Astrocyte of the hippocampus (primary cell): ENCODE results near the gene TSPAN11.
A peak's percentile ranks its signal among the peaks of the same experiment; 100 is the strongest.

Experiments used
- DNase-seq: peaks from one replicate; pipeline ENCODE4 v3.0.0; 2011; ENCODE audit warnings: low read depth, low spot score

The TSPAN11 gene

DNA sequence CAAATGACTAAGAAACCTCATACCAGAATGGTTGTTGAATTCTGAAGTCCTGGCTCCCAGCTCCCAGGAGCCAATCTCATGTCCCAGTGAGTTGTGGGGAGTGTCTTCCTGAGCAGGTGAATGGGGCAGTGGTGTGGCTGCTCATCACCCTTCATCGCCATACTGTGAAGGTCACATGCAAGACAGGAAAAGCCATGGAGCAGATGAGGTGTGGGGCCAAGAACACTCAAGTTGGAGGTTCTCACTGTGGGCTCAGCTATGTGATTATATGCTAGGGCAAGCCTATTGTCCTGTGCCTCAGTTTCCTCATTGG lies 16.6 kb upstream of the TSPAN11 start:
- no peak for DNase-seq

DNA sequence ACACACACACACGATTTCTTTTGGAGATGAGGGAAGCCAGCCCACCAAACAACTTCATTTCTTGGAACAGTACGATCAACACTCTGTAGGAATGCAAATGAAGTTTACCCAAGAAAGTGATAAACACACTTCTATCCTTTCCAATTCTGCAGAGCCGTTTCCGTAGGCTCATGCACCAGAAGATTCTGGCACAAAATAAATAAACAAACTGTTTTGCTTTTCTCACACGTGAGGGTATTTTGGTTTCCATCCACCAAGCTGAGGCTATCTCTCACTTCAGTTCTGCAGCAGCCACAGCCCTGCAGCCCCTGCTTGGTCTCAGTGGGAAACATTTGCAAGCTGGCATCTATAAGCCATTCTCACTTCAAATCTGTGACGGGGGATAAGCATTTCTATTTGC lies 15.3 kb upstream of the TSPAN11 start:
- DNase-seq, result no peak

DNA sequence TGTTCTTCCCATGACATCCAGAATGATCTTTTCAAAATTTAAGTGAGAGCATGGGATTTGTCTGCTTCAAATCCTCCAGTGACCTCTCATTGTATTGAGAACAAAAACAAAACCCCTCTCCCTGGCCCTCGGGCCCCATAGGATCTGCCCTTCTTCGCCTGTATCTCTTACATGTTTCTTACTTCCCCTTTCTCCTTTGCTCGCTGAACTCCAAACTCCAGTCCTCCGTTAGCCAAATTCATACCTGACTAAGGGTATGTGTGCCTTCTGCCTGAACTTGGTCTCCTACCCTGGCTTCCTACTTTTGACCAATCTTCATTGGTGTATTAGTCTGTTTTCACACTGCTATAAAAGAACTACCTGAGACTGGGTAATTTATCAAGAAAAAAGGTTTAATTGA lies 13.2 kb upstream of the TSPAN11 start:
- DNase-seq, result no peak

- DNase-seq, result no peak
Measured at GRCh38 chr12:30914986-30915591, 11.5 kb upstream of the TSPAN11 start.

GRCh38 chr12:30923057-30923456 lies 3.5 kb upstream of the TSPAN11 start:
- DNase-seq, result no peak

DNA sequence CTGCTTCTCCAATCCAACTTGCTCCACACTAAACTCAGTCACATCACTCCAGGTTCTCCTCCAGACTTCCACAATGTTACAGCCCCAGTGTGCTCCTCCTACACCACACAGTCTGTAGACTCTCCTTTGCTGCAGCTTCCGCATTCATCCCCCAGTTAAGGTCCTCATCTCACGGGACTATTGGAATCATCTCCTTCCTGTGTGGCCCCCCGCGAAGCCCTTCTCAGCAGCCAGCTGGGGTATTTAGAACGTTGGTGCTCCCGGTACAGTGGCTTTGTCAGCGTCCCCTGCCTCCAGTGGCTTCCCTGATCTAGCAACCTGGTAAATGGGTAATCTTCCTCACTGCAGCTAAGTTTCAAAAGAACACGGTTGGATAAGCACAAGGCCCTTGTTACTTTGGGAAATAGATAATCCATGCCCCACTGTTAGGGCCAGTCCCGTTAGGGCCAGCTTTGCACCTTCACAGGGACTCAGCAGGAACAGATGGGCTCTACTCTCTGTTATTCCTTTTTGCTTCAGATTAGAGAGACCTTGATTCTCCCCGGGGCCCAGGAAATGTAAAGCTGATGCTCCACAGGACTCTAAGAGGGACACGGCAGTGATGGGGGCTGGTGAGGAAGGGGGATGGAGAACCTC lies 823 bp upstream of the TSPAN11 start:
- no peak for DNase-seq

- DNase-seq, result peak; percentile 18
Measured at GRCh38 chr12:30927222-30927611, 669 bp downstream of the TSPAN11 start.

DNA sequence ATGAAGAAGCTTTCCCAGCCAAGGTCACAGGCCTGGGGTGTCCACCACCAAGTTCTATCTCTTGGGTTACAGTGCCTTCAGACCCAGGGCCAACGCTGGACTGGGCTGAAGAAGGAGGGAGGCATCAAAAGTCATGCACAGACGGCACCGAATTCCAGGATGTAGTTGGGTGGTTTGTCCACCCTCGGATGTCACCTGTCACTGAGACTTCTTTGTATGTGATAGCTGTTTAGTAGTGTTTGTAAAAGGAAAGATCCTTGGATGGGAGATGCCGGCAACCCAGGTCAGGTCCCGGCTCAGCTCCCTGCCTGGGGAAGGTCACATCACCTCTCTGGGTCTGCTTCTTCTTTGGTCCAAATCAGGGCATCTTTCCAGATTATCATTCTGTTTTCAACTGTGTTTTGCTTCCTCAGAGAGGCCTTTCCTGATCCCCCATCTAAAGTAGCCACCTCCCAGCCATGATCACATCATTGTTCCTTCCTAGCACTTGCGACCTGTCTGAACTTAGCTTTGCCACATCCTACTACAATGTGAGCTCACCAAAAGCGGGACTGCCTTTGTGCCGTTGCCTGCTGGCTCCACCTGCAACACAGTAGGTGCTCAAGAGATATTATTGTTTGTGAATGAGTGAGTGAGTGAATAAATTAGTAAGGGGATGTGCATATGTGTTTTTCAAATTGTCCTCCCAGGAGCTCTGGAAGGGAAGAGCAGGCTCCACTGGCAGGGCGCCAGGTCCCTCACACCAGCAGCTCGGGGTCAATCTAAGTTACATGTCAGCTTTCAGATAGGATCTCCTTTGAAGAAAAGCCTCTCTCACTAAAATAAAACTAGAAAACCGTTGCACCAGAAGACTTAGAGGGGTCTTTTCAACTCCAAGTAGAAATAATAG lies 2.1 kb downstream of the TSPAN11 start:
- no peak for DNase-seq

DNA sequence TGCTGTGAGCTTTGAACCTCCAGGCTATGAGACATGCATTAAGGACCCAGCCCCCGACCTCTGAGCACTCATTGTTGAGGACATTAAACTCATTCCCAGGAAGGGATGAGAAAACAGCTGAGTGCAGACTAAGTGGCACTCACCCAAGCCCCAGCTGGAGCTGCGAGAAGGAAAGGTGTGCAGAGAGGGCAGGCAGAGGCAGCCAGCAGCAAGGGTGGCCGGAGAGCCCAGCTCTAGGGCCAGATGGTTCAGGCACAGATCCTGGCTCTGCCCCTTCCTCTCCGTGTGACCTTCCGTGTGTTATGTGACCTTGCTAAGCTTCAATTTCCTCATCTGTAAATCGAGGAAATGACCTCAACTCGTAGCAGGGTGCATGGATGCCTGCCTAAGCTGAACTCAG lies 3.7 kb downstream of the TSPAN11 start:
- DNase-seq, result no peak

DNA sequence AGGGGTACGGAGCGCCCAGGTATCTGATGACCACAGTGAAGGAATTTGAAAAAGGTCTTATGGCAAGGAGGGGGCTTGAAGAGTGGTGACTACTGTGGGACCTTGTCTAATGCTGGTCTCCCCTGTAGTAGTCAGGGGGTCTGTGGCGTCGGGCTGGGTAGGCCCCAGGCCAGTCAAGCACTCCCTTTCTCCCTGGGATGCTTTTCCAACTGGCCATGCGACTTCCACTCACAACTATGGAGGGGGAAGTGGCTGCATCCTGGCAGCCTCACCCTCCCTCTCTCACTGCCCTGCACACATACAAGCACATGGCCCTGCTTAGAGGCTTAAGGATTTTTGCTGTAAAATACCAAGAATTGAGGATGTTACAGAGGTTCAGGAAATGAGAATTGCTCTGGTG lies 4.1 kb downstream of the TSPAN11 start:
- DNase-seq, result no peak

DNA sequence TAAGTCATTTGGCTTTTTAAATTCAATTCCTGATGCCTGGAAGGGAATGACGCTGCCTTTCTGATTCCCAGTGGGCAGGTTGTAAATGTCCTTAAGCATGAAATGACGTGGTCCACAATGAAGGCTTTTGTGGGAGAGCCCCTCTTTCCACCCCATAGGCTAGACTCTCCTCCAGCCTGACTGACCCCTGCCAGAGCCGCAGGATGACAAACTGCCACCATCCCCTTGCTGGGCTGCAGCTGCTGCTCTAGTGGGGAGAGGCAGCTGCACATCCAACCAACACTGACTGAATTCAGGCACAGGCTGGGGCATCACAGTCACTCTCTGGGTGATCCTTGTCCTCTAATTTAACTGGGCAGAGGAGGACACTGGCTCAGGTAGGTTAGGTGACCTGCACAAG lies 6.3 kb downstream of the TSPAN11 start:
- no peak for DNase-seq

- no peak for DNase-seq
Measured at GRCh38 chr12:30934811-30935210, 8.3 kb downstream of the TSPAN11 start.

DNA sequence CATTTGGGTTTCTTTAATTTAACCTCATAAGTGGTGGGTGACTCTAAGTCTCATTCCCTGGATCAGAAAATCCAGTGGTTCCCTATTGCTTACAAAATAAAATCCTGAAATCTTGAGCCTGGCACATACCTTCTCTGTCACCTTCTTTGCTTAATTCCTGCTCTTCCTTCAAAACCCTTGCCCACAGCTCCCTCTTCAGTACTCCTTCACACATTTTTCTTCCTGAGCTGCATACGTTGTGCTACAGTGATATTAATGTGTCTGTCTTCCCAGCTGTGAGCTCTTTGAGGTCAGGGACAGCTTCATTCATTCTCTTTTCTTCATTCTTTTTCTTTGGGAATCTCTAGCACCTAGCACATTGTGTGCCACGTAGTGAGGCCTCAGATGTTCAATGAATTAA lies 9.5 kb downstream of the TSPAN11 start:
- DNase-seq, result no peak

GRCh38 chr12:30939234-30939633 lies 12.7 kb downstream of the TSPAN11 start:
- no peak for DNase-seq

DNA sequence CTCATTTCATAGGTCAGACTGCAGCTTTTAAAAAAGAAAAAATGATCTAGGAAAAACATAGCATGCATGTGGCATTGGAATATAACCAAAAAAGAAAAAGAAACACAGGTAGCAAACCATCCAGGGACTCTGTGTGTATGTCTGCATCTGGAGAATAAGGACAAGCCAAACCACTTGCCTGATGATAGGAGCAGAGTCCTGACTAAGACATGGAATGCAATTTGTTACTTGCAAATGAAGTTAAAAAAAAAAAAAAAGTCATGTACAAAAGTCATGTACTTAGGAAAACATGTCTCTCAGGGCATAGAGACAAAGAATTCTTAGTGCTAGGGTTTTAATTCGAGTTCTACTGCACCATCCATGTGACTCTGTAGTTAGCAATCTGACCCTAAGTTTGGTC lies 15.9 kb downstream of the TSPAN11 start:
- DNase-seq, result no peak

DNA sequence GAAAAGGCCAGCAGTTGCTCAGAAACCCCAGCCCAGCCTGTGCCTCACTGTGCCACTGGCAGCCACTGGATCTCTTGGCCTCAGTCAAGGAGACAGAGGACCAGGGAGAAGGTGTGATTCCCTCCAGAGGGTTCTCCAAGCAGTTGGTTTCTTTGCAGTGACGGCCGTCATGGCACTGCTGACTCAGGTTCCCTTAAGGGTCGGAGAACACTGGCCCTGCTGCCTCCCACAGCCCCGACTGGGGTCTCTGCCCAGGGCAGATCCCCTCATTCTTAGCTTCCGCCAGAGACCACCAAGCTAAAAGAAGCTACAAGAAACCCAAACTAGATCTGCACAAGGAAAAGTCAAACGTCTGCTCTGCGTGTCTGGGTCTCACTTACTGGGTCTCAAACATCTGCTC lies 16.4 kb downstream of the TSPAN11 start:
- no peak for DNase-seq

GRCh38 chr12:30945443-30946164 lies 19.1 kb downstream of the TSPAN11 start:
- DNase-seq, result no peak

DNA sequence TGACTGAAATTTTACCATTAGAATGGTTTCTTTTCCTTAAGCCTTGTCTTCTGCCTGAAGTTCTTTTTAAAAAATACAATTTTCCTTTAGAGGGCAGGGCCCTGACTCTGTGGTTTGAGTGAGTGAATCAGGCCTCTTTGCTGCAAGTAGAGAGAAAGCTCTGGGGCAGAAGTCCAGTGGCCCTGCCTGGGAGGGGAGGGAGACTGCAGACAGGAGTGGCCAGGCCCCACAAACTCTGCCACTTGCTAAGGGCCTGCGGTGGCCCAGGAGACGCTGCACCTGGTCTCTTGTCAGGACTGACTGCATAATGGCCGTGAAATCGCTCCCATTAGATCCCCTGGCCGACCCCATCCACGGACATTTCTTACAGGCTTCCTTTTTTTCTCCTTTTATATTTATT lies 25.5 kb downstream of the TSPAN11 start:
- DNase-seq, result peak; percentile 34

DNA sequence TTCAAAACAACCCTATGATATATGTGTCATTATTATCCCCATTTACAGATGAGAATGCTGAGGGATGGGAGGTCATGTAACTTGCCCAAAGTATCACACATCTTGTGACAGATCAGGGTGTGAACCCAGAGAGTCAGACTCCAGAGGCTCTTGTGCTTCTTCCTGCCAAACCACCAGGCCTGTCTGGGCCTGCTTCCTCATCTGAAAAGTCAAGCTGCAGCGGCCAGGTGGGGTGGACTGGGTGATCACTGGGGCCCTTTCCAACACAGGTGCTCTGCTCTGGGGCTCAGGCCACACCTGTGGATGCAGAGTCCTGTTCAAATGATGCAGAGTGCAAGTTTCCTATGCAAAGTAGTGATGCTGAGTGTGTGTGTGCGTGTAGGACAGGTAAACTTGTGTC lies 26.7 kb downstream of the TSPAN11 start:
- no peak for DNase-seq

GRCh38 chr12:30953951-30954751 lies 27.6 kb downstream of the TSPAN11 start:
- DNase-seq, result no peak

GRCh38 chr12:30955214-30955613 lies 28.7 kb downstream of the TSPAN11 start:
- no peak for DNase-seq
